ENCODE results near the gene PNCK. TPM values are rescaled to one million over a fixed set of nuclear protein-coding genes. Genes with fewer than 3 reads are reported as not detected.

The PNCK gene
- total and polyA plus RNA-seq, 2 of the 13 experiments (the other 11 are each of a cell fraction or from before 2014, with no cell fraction given): 33.1 TPM; not detected in 1

GRCh38 chrX:153646620-153647373, 26.8 kb downstream of the PNCK start, which contains the start of gene DUSP9 (continued):
- TF ChIP-seq NCOA1 (CRISPR knock-in tag; IDR thresholded peaks at IDR 0.05) (no peak), CTCF (CRISPR knock-in tag; IDR thresholded peaks at IDR 0.05) (no peak), ARNTL (CRISPR knock-in tag; IDR thresholded peaks at IDR 0.05) (no peak), ZSCAN20 (CRISPR knock-in tag; IDR thresholded peaks at IDR 0.05; ENCODE audit: borderline replicate concordance) (no peak), STAT5B (CRISPR knock-in tag; IDR thresholded peaks at IDR 0.05) (no peak), RERE (CRISPR knock-in tag; IDR thresholded peaks at IDR 0.05; ENCODE audit: low read depth) (peak; percentile 18; the same call in 1 of the 2 replicates), PAF1 (CRISPR knock-in tag; IDR thresholded peaks at IDR 0.05) (0 out of 2 replicates have a peak, but pooled peaks have one; percentile 20), TRAFD1 (CRISPR knock-in tag; IDR thresholded peaks at IDR 0.05; ENCODE audit: borderline replicate concordance) (no peak), TCF12 (IDR thresholded peaks at IDR 0.05) (no peak), TCF12 (CRISPR knock-in tag; IDR thresholded peaks at IDR 0.05) (peak; percentile 68; the same call in 1 of the 2 replicates), ZNF30 (CRISPR knock-in tag; IDR thresholded peaks at IDR 0.05) (no peak), ZNF232 (CRISPR knock-in tag; IDR thresholded peaks at IDR 0.05; ENCODE audit: borderline replicate concordance) (no peak), PHF21A (CRISPR knock-in tag; IDR thresholded peaks at IDR 0.05) (peak; percentile 64; the same call in 1 of the 2 replicates), SMAD9 (CRISPR knock-in tag; IDR thresholded peaks at IDR 0.05) (no peak), ZNF761 (CRISPR knock-in tag; conservative IDR thresholded peaks at IDR 0.05) (no peak), ZEB1 (IDR thresholded peaks at IDR 0.05; ENCODE audit: insufficient replicate concordance, low read depth) (no peak), THAP9 (CRISPR knock-in tag; IDR thresholded peaks at IDR 0.05; ENCODE audit: borderline replicate concordance) (no peak)

Data from HepG2 (cell line).